ENCODE data around the gene THSD4.
A peak's percentile ranks its signal among the peaks of the same experiment; 100 is the strongest.

THSD4 gene

DNA sequence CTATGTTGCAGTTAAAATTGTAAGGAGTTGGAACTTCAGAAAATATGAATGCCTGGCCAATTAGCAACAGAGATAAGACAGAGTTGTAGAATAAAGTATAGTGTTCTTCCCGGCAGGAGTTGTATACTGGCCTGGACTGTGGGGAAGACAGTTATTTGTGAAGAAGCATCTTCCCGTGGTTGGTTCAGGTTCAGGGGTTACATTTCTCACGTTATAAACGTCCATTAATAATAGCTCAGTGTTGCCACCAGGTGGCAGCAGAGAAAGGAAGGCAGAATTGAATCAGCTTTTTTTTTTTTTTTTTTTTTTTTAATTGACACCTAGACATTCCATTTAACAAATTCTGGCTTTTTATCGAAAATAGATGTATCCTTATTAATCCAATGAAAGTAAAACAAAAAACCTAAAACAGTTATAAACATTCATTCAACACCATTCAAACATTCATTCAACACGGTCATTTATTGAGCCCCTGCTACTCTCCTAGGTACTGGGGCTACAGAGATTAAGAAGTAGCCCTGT, 628.7 kb downstream of the THSD4 start:
- no peaks in the 10 kb centered on the region for H3F3A ChIP-seq (ENCODE audit: insufficient read depth, low read length)
- no peaks in the 10 kb centered on the region for H3K79me2 ChIP-seq (ENCODE audit: insufficient read depth, low read length)
- no peaks in the 10 kb centered on the region for H3K9me2 ChIP-seq (ENCODE audit: low read depth, low read length)
- H2AFZ ChIP-seq (ENCODE audit: low read length) = no peak overlapping the region
- no peak overlapping the region for H3K9ac ChIP-seq (ENCODE audit: low read length)
- no peak for TF ChIP-seq EZH2 (IDR thresholded peaks at IDR 0.05; ENCODE audit: borderline replicate concordance, low read length)
- TF ChIP-seq, protein P1, sequence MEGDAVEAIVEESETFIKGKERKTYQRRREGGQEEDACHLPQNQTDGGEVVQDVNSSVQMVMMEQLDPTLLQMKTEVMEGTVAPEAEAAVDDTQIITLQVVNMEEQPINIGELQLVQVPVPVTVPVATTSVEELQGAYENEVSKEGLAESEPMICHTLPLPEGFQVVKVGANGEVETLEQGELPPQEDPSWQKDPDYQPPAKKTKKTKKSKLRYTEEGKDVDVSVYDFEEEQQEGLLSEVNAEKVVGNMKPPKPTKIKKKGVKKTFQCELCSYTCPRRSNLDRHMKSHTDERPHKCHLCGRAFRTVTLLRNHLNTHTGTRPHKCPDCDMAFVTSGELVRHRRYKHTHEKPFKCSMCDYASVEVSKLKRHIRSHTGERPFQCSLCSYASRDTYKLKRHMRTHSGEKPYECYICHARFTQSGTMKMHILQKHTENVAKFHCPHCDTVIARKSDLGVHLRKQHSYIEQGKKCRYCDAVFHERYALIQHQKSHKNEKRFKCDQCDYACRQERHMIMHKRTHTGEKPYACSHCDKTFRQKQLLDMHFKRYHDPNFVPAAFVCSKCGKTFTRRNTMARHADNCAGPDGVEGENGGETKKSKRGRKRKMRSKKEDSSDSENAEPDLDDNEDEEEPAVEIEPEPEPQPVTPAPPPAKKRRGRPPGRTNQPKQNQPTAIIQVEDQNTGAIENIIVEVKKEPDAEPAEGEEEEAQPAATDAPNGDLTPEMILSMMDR (IDR thresholded peaks at IDR 0.05; ENCODE audit: low read length) = peak; percentile 72
- H3K4me2 ChIP-seq (ENCODE audit: low read length) = no peak overlapping the region
- no peak overlapping the region for H3K4me3 ChIP-seq (ENCODE audit: low read depth, low read length, poor library complexity, severe bottlenecking)
- H3K27ac ChIP-seq (ENCODE audit: low read depth, low read length, poor library complexity, severe bottlenecking) = no peak overlapping the region
- no peaks in the 10 kb centered on the region for H3K4me1 ChIP-seq (ENCODE audit: insufficient read depth, low read length, severe bottlenecking)
- H3K9me3 ChIP-seq (ENCODE audit: low read length) = no peaks in the 10 kb centered on the region
- H3K36me3 ChIP-seq (ENCODE audit: insufficient read depth, low read length) = no peaks in the 10 kb centered on the region
- H3K27me3 ChIP-seq (ENCODE audit: insufficient read depth, low read length) = peaks cover 3% of the 10 kb centered on the region; the same call in 1 of the 2 replicates
- H4K20me1 ChIP-seq (ENCODE audit: insufficient read depth, low read length) = no peaks in the 10 kb centered on the region

DNA sequence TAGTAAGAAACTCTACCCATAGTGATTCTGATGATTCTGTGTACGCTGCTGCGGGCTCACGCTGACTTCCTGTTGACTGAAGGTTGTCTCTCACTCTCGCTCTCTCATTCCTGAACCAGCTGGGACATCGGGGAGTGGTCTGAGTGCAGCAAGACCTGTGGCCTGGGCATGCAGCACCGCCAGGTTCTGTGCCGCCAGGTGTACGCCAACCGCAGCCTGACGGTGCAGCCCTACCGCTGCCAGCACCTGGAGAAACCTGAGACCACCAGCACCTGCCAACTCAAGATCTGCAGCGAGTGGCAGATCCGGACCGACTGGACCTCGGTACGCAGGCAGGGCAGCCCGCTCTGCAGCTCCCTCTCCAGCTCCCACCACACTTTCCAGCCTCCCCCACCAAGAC, 631.4 kb downstream of the THSD4 start:
- no peak overlapping the region for H3K4me3 ChIP-seq (ENCODE audit: low read depth, low read length, poor library complexity, severe bottlenecking)
- H3F3A ChIP-seq (ENCODE audit: insufficient read depth, low read length) = no peaks in the 10 kb centered on the region
- no peaks in the 10 kb centered on the region for H3K27me3 ChIP-seq (ENCODE audit: insufficient read depth, low read length)
- no peaks in the 10 kb centered on the region for H3K36me3 ChIP-seq (ENCODE audit: insufficient read depth, low read length)
- H2AFZ ChIP-seq (ENCODE audit: low read length) = no peak overlapping the region
- H3K4me1 ChIP-seq (ENCODE audit: insufficient read depth, low read length, severe bottlenecking) = no peaks in the 10 kb centered on the region
- H3K27ac ChIP-seq (ENCODE audit: low read depth, low read length, poor library complexity, severe bottlenecking) = no peak overlapping the region
- TF ChIP-seq, protein P1 (IDR thresholded peaks at IDR 0.05; ENCODE audit: low read length) = no peak
- TF ChIP-seq EZH2 (IDR thresholded peaks at IDR 0.05; ENCODE audit: borderline replicate concordance, low read length) = no peak
- H3K9me3 ChIP-seq (ENCODE audit: low read length) = no peaks in the 10 kb centered on the region
- no peaks in the 10 kb centered on the region for H3K79me2 ChIP-seq (ENCODE audit: insufficient read depth, low read length)
- no peak overlapping the region for H3K9ac ChIP-seq (ENCODE audit: low read length)
- no peaks in the 10 kb centered on the region for H4K20me1 ChIP-seq (ENCODE audit: insufficient read depth, low read length)
- H3K4me2 ChIP-seq (ENCODE audit: low read length) = no peak overlapping the region
- H3K9me2 ChIP-seq (ENCODE audit: low read depth, low read length) = no peaks in the 10 kb centered on the region

DNA sequence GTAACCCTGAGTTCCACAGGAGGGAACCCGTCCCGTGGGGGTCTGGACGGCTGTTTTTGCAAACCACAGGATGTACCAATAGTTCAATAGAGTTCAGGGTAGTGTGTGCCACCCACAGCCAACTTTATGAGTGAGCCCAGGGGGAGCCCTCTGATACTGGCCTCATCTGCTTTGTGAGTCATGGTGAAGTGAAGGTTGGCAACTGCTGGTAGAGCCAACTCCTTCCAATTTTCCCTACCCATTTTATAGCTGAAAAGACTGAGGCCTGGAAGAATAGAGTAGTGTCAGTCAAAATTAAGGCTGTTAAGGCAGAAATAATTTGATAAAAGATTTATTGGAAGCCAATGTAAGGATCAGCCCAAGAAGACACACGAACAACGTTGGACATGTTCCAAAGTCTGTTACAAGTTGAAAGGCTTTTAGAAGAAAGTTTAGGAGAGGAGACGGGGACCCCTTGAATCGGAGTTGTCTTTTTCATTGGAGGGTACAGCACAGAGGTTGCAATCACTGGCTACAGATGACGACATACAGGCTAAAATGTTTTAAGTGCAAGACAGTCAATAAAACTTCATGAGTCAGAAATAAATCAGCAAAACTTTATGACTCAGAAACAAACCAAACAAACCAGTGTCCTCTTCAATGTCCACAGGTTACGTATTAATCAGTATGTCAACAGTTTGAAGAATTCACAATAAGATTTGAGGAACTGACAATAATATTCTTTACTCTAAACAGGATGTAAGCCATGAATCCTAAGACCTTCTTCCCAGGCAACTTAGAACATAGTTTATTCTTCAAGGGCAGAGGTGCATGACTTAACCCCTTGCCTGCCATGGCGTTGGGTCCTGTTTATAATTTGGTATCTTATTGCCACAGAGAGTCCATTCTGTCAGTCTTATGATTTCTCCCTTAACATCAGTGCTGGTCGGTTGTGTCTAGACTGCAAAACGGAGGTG, 632.1 kb downstream of the THSD4 start:
- no peaks in the 10 kb centered on the region for H3K79me2 ChIP-seq (ENCODE audit: insufficient read depth, low read length)
- H3K4me1 ChIP-seq (ENCODE audit: insufficient read depth, low read length, severe bottlenecking) = no peaks in the 10 kb centered on the region
- no peak overlapping the region for H2AFZ ChIP-seq (ENCODE audit: low read length)
- H3K27ac ChIP-seq (ENCODE audit: low read depth, low read length, poor library complexity, severe bottlenecking) = no peak overlapping the region
- H3K9ac ChIP-seq (ENCODE audit: low read length) = no peak overlapping the region
- no peaks in the 10 kb centered on the region for H3K36me3 ChIP-seq (ENCODE audit: insufficient read depth, low read length)
- H4K20me1 ChIP-seq (ENCODE audit: insufficient read depth, low read length) = no peaks in the 10 kb centered on the region
- no peak for TF ChIP-seq EZH2 (IDR thresholded peaks at IDR 0.05; ENCODE audit: borderline replicate concordance, low read length)
- TF ChIP-seq, protein P1 (IDR thresholded peaks at IDR 0.05; ENCODE audit: low read length) = no peak
- no peak overlapping the region for H3K4me3 ChIP-seq (ENCODE audit: low read depth, low read length, poor library complexity, severe bottlenecking)
- no peaks in the 10 kb centered on the region for H3K9me3 ChIP-seq (ENCODE audit: low read length)
- H3K4me2 ChIP-seq (ENCODE audit: low read length) = no peak overlapping the region
- no peaks in the 10 kb centered on the region for H3K27me3 ChIP-seq (ENCODE audit: insufficient read depth, low read length)
- no peaks in the 10 kb centered on the region for H3F3A ChIP-seq (ENCODE audit: insufficient read depth, low read length)
- H3K9me2 ChIP-seq (ENCODE audit: low read depth, low read length) = no peaks in the 10 kb centered on the region
